HepG2 (cell line): ENCODE data around the gene C1orf35. TPM values are rescaled to one million over a fixed set of nuclear protein-coding genes. Genes with fewer than 3 reads are reported as not detected.

Source experiments
- CREM ChIP-seq, 2 experiments: sonication (generic) in 1 of 2; formaldehyde crosslinking in 1 of 2; IDR thresholded peaks; 2 replicates each; pipeline versions ENCODE4 v1.4.0 to v1.6.1; 2016 to 2020; ENCODE audit warnings: antibody characterized with exemption in 1 of 2, mild to moderate bottlenecking in 1 of 2, missing genetic modification reagents in 1 of 2
- FOXK1 ChIP-seq: sonication (generic); formaldehyde crosslinking; IDR thresholded peaks from 2 replicates; pipeline ENCODE4 v1.4.0; 2020; ENCODE audit warnings: low read depth, missing genetic modification reagents, borderline replicate concordance
- FOXO1 ChIP-seq: sonication (generic); formaldehyde crosslinking; IDR thresholded peaks from 2 replicates; pipeline ENCODE4 v1.4.0; 2020; ENCODE audit warnings: missing genetic modification reagents
- IRF2 ChIP-seq: IDR thresholded peaks from 2 replicates; pipeline ENCODE4 v1.6.1; 2018; ENCODE audit warnings: missing genetic modification reagents, missing compliant biosample characterization
- LCORL ChIP-seq, 2 experiments: fragments of 450-650 bp in 1 of 2; sonication (generic) in 1 of 2; formaldehyde crosslinking in 1 of 2; IDR thresholded peaks; 2 replicates each; pipeline versions ENCODE4 v1.5.0 to v1.6.1; 2017 to 2020; ENCODE audit warnings: antibody characterized with exemption in 1 of 2, missing genetic modification reagents in 1 of 2
- SAP130 ChIP-seq: IDR thresholded peaks from 2 replicates; pipeline ENCODE4 v1.6.1; 2016; ENCODE audit warnings: low read depth
- SIN3A ChIP-seq: IDR thresholded peaks from 2 replicates; pipeline ENCODE4 v1.6.1; 2011; ENCODE audit warnings: low read depth, mild to moderate bottlenecking, control low read depth, low read length, borderline replicate concordance
- SPEN ChIP-seq: sonication (generic); formaldehyde crosslinking; IDR thresholded peaks from 2 replicates; pipeline ENCODE4 v1.5.1; 2020; ENCODE audit warnings: low read depth, mild to moderate bottlenecking, missing genetic modification reagents
- TBX3 ChIP-seq: fragments of 450-650 bp; IDR thresholded peaks from 2 replicates; pipeline ENCODE4 v1.6.1; 2017; ENCODE audit warnings: antibody characterized with exemption, mild to moderate bottlenecking, inconsistent platforms, borderline replicate concordance
- THAP11 ChIP-seq: IDR thresholded peaks from 2 replicates; pipeline ENCODE4 v1.6.1; 2016; ENCODE audit warnings: missing biosample characterization, missing genetic modification reagents
- YY1 ChIP-seq: IDR thresholded peaks from 2 replicates; pipeline ENCODE4 v1.6.1; 2011; ENCODE audit warnings: low read length, low read depth, moderate library complexity, mild to moderate bottlenecking; ENCODE audit not compliant: insufficient read depth, insufficient replicate concordance
- ZFY ChIP-seq: sonication (generic); formaldehyde crosslinking; IDR thresholded peaks from 2 replicates; pipeline ENCODE4 v1.4.0; 2020; ENCODE audit warnings: missing genetic modification reagents
- polyA plus RNA-seq, 8 experiments: library from polyadenylated mRNA; depleted of rRNA in 3 of 8; stranded (reverse) in 7 of 8; unstranded in 1 of 8; fragments of >200 nt; fragmentation: Illumina TruSeq in 4 of 8; extraction: Trizol in 4 of 8; gene quantifications; 2 replicates each; pipeline versions ENCODE4 v1.2.1 to v1.2.3, GENCODE V29; 2011 to 2016; ENCODE audit warnings: low read depth in 4 of 8, missing spikeins in 1 of 8, mixed read lengths in 1 of 8; ENCODE audit not compliant: insufficient read depth in 1 of 8
- total RNA-seq, 5 experiments: library from RNA; depleted of rRNA; stranded (reverse); fragments of >200 nt; fragmentation: Illumina TruSeq; extraction: Trizol; gene quantifications; 2 replicates each; pipeline ENCODE4 v1.2.3, GENCODE V29; 2016; ENCODE audit warnings: low read depth in 1 of 5
- TF ChIP-seq, protein P1 (sequence below): IDR thresholded peaks from 2 replicates; pipeline ENCODE4 v1.6.1; 2016; ENCODE audit warnings: missing genetic modification reagents, missing compliant biosample characterization
- TF ChIP-seq, protein P2 (sequence below): sonication (generic); formaldehyde crosslinking; IDR thresholded peaks from 2 replicates; pipeline ENCODE4 v1.4.0; 2020; ENCODE audit warnings: missing genetic modification reagents
- TF ChIP-seq, protein P3 (sequence below): sonication (generic); formaldehyde crosslinking; IDR thresholded peaks from 2 replicates; pipeline ENCODE4 v1.5.1; 2020; ENCODE audit warnings: missing genetic modification reagents, mild to moderate bottlenecking, borderline replicate concordance
- TF ChIP-seq, protein P4 (sequence below): IDR thresholded peaks from 2 replicates; pipeline ENCODE4 v1.4.0; 2020; ENCODE audit warnings: mild to moderate bottlenecking, missing genetic modification reagents
- TF ChIP-seq, protein P5 (sequence below), 2 experiments: sonication (generic) in 1 of 2; formaldehyde crosslinking in 1 of 2; IDR thresholded peaks; 2 replicates each; pipeline versions ENCODE4 v1.4.0 to v1.6.1; 2018 to 2020; ENCODE audit warnings: missing genetic modification reagents in 2 of 2, borderline replicate concordance in 1 of 2, low read depth in 1 of 2, mild to moderate bottlenecking in 1 of 2, missing biosample characterization in 1 of 2

Gene C1orf35
- total and polyA plus RNA-seq, 2 of the 13 experiments (the other 11 are each of a cell fraction or from before 2014, with no cell fraction given): 8.1 to 19.3 TPM

- peak; percentile 36; the same call in 1 of the 2 replicates for TF ChIP-seq ZFY (CRISPR knock-in tag)
- peak; percentile 56 for TF ChIP-seq YY1
- peak; percentile 90 for TF ChIP-seq SAP130 (CRISPR knock-in tag)
- TF ChIP-seq SPEN: 0 out of 2 replicates have a peak, but pooled peaks have one; percentile 27
- peak; percentile 36; the same call in 1 of the 2 replicates for TF ChIP-seq CREM (IDR thresholded peaks at IDR 0.05)
- no peak for TF ChIP-seq CREM (CRISPR knock-in tag; IDR thresholded peaks at IDR 0.05)
- TF ChIP-seq TBX3: no peak
- TF ChIP-seq THAP11 (CRISPR knock-in tag): peak; percentile 53; the same call in 1 of the 2 replicates
- TF ChIP-seq IRF2 (CRISPR knock-in tag): 0 out of 2 replicates have a peak, but pooled peaks have one; percentile 14
- TF ChIP-seq, protein P1, sequence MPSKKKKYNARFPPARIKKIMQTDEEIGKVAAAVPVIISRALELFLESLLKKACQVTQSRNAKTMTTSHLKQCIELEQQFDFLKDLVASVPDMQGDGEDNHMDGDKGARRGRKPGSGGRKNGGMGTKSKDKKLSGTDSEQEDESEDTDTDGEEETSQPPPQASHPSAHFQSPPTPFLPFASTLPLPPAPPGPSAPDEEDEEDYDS (CRISPR knock-in tag): peak; percentile 31; the same call in 1 of the 2 replicates
- TF ChIP-seq LCORL (IDR thresholded peaks at IDR 0.05): no peak
- TF ChIP-seq LCORL (CRISPR knock-in tag; IDR thresholded peaks at IDR 0.05): peak; percentile 77; the same call in 1 of the 2 replicates
- TF ChIP-seq, protein P2, sequence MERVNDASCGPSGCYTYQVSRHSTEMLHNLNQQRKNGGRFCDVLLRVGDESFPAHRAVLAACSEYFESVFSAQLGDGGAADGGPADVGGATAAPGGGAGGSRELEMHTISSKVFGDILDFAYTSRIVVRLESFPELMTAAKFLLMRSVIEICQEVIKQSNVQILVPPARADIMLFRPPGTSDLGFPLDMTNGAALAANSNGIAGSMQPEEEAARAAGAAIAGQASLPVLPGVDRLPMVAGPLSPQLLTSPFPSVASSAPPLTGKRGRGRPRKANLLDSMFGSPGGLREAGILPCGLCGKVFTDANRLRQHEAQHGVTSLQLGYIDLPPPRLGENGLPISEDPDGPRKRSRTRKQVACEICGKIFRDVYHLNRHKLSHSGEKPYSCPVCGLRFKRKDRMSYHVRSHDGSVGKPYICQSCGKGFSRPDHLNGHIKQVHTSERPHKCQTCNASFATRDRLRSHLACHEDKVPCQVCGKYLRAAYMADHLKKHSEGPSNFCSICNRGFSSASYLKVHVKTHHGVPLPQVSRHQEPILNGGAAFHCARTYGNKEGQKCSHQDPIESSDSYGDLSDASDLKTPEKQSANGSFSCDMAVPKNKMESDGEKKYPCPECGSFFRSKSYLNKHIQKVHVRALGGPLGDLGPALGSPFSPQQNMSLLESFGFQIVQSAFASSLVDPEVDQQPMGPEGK (CRISPR knock-in tag): peak; percentile 89
- TF ChIP-seq FOXK1 (CRISPR knock-in tag): peak; percentile 40; the same call in 1 of the 2 replicates
- TF ChIP-seq SIN3A: peak; percentile 70; the same call in 1 of the 2 replicates
- TF ChIP-seq FOXO1: peak; percentile 70; the same call in 1 of the 2 replicates
- TF ChIP-seq, protein P3, sequence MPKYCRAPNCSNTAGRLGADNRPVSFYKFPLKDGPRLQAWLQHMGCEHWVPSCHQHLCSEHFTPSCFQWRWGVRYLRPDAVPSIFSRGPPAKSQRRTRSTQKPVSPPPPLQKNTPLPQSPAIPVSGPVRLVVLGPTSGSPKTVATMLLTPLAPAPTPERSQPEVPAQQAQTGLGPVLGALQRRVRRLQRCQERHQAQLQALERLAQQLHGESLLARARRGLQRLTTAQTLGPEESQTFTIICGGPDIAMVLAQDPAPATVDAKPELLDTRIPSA (CRISPR knock-in tag): no peak
- TF ChIP-seq, protein P4, sequence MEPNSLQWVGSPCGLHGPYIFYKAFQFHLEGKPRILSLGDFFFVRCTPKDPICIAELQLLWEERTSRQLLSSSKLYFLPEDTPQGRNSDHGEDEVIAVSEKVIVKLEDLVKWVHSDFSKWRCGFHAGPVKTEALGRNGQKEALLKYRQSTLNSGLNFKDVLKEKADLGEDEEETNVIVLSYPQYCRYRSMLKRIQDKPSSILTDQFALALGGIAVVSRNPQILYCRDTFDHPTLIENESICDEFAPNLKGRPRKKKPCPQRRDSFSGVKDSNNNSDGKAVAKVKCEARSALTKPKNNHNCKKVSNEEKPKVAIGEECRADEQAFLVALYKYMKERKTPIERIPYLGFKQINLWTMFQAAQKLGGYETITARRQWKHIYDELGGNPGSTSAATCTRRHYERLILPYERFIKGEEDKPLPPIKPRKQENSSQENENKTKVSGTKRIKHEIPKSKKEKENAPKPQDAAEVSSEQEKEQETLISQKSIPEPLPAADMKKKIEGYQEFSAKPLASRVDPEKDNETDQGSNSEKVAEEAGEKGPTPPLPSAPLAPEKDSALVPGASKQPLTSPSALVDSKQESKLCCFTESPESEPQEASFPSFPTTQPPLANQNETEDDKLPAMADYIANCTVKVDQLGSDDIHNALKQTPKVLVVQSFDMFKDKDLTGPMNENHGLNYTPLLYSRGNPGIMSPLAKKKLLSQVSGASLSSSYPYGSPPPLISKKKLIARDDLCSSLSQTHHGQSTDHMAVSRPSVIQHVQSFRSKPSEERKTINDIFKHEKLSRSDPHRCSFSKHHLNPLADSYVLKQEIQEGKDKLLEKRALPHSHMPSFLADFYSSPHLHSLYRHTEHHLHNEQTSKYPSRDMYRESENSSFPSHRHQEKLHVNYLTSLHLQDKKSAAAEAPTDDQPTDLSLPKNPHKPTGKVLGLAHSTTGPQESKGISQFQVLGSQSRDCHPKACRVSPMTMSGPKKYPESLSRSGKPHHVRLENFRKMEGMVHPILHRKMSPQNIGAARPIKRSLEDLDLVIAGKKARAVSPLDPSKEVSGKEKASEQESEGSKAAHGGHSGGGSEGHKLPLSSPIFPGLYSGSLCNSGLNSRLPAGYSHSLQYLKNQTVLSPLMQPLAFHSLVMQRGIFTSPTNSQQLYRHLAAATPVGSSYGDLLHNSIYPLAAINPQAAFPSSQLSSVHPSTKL (CRISPR knock-in tag): peak; percentile 64; the same call in 1 of the 2 replicates
- TF ChIP-seq, protein P5, sequence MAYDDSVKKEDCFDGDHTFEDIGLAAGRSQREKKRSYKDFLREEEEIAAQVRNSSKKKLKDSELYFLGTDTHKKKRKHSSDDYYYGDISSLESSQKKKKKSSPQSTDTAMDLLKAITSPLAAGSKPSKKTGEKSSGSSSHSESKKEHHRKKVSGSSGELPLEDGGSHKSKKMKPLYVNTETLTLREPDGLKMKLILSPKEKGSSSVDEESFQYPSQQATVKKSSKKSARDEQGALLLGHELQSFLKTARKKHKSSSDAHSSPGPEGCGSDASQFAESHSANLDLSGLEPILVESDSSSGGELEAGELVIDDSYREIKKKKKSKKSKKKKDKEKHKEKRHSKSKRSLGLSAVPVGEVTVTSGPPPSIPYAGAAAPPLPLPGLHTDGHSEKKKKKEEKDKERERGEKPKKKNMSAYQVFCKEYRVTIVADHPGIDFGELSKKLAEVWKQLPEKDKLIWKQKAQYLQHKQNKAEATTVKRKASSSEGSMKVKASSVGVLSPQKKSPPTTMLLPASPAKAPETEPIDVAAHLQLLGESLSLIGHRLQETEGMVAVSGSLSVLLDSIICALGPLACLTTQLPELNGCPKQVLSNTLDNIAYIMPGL (CRISPR knock-in tag; IDR thresholded peaks at IDR 0.05; ENCODE audit: borderline replicate concordance in 1 of 2, low read depth in 1 of 2): peak in 1 of 2 experiments; percentile 26; a peak in 1 of 4 replicates
These were observed 6.9 kb upstream of the C1orf35 start (continued) for GRCh38 chr1:228109962-228110488.
